IMR-90 (cell line): ENCODE data around the gene EP300. TPM values are rescaled to one million over a fixed set of nuclear protein-coding genes. Genes with fewer than 3 reads are reported as not detected.

Experiments used
- ATAC-seq: fragments of 200-7000 bp; cut with Tn5 transposase; 2 replicates; pipeline ENCODE4 v1.9.1; 2020; ENCODE audit warnings: low read depth, mild to moderate bottlenecking, moderate library complexity
- BruUV-seq: library from RNA; stranded (reverse); fragments of 400-500 nt; replicated peaks from 2 replicates; lab custom pipeline; 2021; lab: Mats Ljungman, UMichigan
- CTCF ChIA-PET: fragments of 300-600 bp; formaldehyde crosslinking; extraction: SDS; loops from one replicate; lab custom pipeline; 2021; ENCODE audit warnings: antibody characterized with exemption; lab: Yijun Ruan, JAX
- POLR2A ChIA-PET: fragments of 300-600 bp; sonication (Branson Sonifier 250); formaldehyde crosslinking; loops from one replicate; lab custom pipeline; 2022; ENCODE audit warnings: antibody characterized with exemption; ENCODE audit not compliant: unreplicated experiment; lab: Charles Lee
- DNase-seq: peaks from one replicate; pipeline ENCODE4 v3.0.0; 2013
- H2AFZ ChIP-seq: replicated peaks from 2 replicates; pipeline ENCODE3; 2013; ENCODE audit warnings: low read length, mild to moderate bottlenecking; ENCODE audit not compliant: poor library complexity
- H2AK5ac ChIP-seq: 2 replicates; pipeline ENCODE4 v1.6.1; 2013; ENCODE audit warnings: low read depth, low read length, inconsistent platforms
- H2AK9ac ChIP-seq: replicated peaks from 2 replicates; pipeline ENCODE3; 2013; ENCODE audit warnings: mild to moderate bottlenecking, low read depth, low read length, moderate library complexity; ENCODE audit not compliant: poor library complexity
- H2BK120ac ChIP-seq: 2 replicates; pipeline ENCODE4 v1.6.1; 2013; ENCODE audit warnings: low read depth, low read length, inconsistent platforms
- H2BK15ac ChIP-seq: 3 replicates; pipeline ENCODE4 v1.6.1; 2013; ENCODE audit warnings: low read depth, low read length, inconsistent platforms
- H2BK20ac ChIP-seq: 2 replicates; pipeline ENCODE4 v1.6.1; 2013; ENCODE audit warnings: low read depth, mild to moderate bottlenecking, inconsistent platforms, low read length, moderate library complexity
- H2BK5ac ChIP-seq: 2 replicates; pipeline ENCODE4 v1.6.1; 2013; ENCODE audit warnings: mild to moderate bottlenecking, low read depth, low read length, inconsistent platforms; ENCODE audit not compliant: poor library complexity, severe bottlenecking
- H3K14ac ChIP-seq: replicated peaks from 2 replicates; pipeline ENCODE4 v1.6.1; 2013; ENCODE audit warnings: low read depth, low read length, inconsistent platforms
- H3K18ac ChIP-seq: 2 replicates; pipeline ENCODE4 v1.6.1; 2013; ENCODE audit warnings: low read depth, low read length, control low read depth
- H3K23ac ChIP-seq: 2 replicates; pipeline ENCODE4 v1.6.1; 2013; ENCODE audit warnings: low read depth, low read length, inconsistent platforms
- H3K27ac ChIP-seq: 2 replicates; pipeline ENCODE4 v1.5.1; 2013; ENCODE audit warnings: mild to moderate bottlenecking, control low read depth, low read length; ENCODE audit not compliant: insufficient read depth
- H3K27me3 ChIP-seq: 2 replicates; pipeline ENCODE4 v1.6.1; 2013; ENCODE audit warnings: low read length; ENCODE audit not compliant: control insufficient read depth, insufficient read depth
- H3K36me3 ChIP-seq: 2 replicates; pipeline ENCODE4 v1.6.1; 2013; ENCODE audit warnings: low read length, mixed read lengths; ENCODE audit not compliant: control insufficient read depth, insufficient read depth
- H3K4ac ChIP-seq: 2 replicates; pipeline ENCODE4 v1.6.1; 2013; ENCODE audit warnings: low read depth, low read length, inconsistent platforms
- H3K4me1 ChIP-seq: 2 replicates; pipeline ENCODE4 v1.6.1; 2013; ENCODE audit warnings: low read length, mixed read lengths; ENCODE audit not compliant: control insufficient read depth, insufficient read depth
- H3K4me2 ChIP-seq: 2 replicates; pipeline ENCODE4 v1.6.1; 2013; ENCODE audit warnings: low read depth, mild to moderate bottlenecking, control low read depth, low read length, moderate library complexity
- H3K4me3 ChIP-seq: 2 replicates; pipeline ENCODE4 v1.5.1; 2013; ENCODE audit warnings: low read depth, mild to moderate bottlenecking, control low read depth, low read length, moderate library complexity; ENCODE audit not compliant: insufficient read depth
- H3K56ac ChIP-seq: 2 replicates; pipeline ENCODE4 v1.6.1; 2013; ENCODE audit warnings: low read length, inconsistent platforms; ENCODE audit not compliant: insufficient read depth; ENCODE audit errors: extremely low read depth
- H3K79me1 ChIP-seq, 2 experiments: 2 replicates each; pipeline ENCODE4 v1.6.1; 2013; ENCODE audit warnings: low read length in 2 of 2, inconsistent platforms in 1 of 2, low read depth in 1 of 2
- H3K9ac ChIP-seq: 2 replicates; pipeline ENCODE4 v1.6.1; 2013; ENCODE audit warnings: low read depth, low read length, control low read depth
- H3K9me1 ChIP-seq: 2 replicates; pipeline ENCODE4 v1.6.1; 2013; ENCODE audit warnings: low read length, inconsistent platforms; ENCODE audit not compliant: insufficient read depth
- H3K9me3 ChIP-seq: 2 replicates; pipeline ENCODE4 v1.6.1; 2013; ENCODE audit warnings: low read length; ENCODE audit not compliant: control insufficient read depth, insufficient read depth
- H4K20me1 ChIP-seq: 2 replicates; pipeline ENCODE4 v1.6.1; 2013; ENCODE audit warnings: low read length, inconsistent platforms; ENCODE audit not compliant: insufficient read depth
- H4K5ac ChIP-seq: 2 replicates; pipeline ENCODE4 v1.6.1; 2013; ENCODE audit warnings: mild to moderate bottlenecking, low read depth, low read length, control low read depth
- H4K8ac ChIP-seq, 2 experiments: 2 replicates each; pipeline ENCODE4 v1.6.1; 2013; ENCODE audit warnings: low read depth in 2 of 2, low read length in 2 of 2, control low read depth in 1 of 2, inconsistent platforms in 1 of 2
- H4K91ac ChIP-seq: 2 replicates; pipeline ENCODE4 v1.6.1; 2013; ENCODE audit warnings: low read depth, low read length, inconsistent platforms; ENCODE audit not compliant: insufficient read depth
- MXI1 ChIP-seq: IDR thresholded peaks from 2 replicates; pipeline ENCODE4 v1.6.1; 2012; ENCODE audit warnings: low read depth, mild to moderate bottlenecking, low read length, moderate library complexity, borderline replicate concordance
- WGBS, 2 experiments: methylation state at CpG; one replicate each; pipeline versions ENCODE4 v1.1.5 to v1.1.7; 2013; ENCODE audit warnings: missing lambda C conversion rate in 2 of 2; ENCODE audit not compliant: insufficient read length in 1 of 2; ENCODE audit errors: extremely low coverage in 2 of 2; 5-methylcytosine and 5-hydroxymethylcytosine counted together
- dilution Hi-C: fragments of 300-500 bp; cut with HindIII; formaldehyde crosslinking; loops from one replicate; pipeline ENCODE4 v1.14.3; 2018; ENCODE audit warnings: low sequenced_read_pairs; ENCODE audit not compliant: unreplicated experiment
- in situ Hi-C: fragments of 300-500 bp; cut with MboI; formaldehyde crosslinking; loops from 3 replicates; pipeline ENCODE4 v1.14.3; 2019; ENCODE audit warnings: low sequenced_read_pairs, inconsistent platforms, mixed read lengths
- intact Hi-C: fragments of 100-400 bp; cut with micrococcal nuclease; formaldehyde crosslinking; loops from 2 replicates; pipeline ENCODE4 v1.10.0; 2022
- polyA plus RNA-seq, 3 experiments: library from polyadenylated mRNA; depleted of rRNA; stranded (reverse); fragments of >200 nt; gene quantifications; 2 replicates each; pipeline ENCODE4 v1.2.3, GENCODE V29; 2012; ENCODE audit warnings: low replicate concordance in 1 of 3
- total RNA-seq: library from RNA; depleted of rRNA; stranded (reverse); fragments of >200 nt; gene quantifications from 2 replicates; pipeline ENCODE4 v1.2.3, GENCODE V29; 2012

EP300 gene
- total and polyA plus RNA-seq, 2 of the 4 experiments (the other 2 are of a cell fraction): 23.3 to 27.4 TPM

GRCh38 chr22:41074466-41074865 lies 17.9 kb upstream of the EP300 start:
- WGBS, 2 experiments: 89% methylated on average over 18 of the region's 22 CpGs; no CpG with 5 or more reads in 1 of the 2 experiments
- no peak for TF ChIP-seq MXI1
- no peak overlapping the region for H3K18ac ChIP-seq
- H3K27ac ChIP-seq: no peak overlapping the region
- no peak overlapping the region for H2BK5ac ChIP-seq
- no peak overlapping the region for H3K4me3 ChIP-seq
- no peaks in the 10 kb centered on the region for H3K36me3 ChIP-seq
- no peak overlapping the region for H2BK20ac ChIP-seq
- H3K9ac ChIP-seq: no peak overlapping the region
- no peak overlapping the region for H2AFZ ChIP-seq
- H2BK15ac ChIP-seq: no peak overlapping the region
- BruUV-seq: no TSS peak
- no peak overlapping the region for H2AK9ac ChIP-seq
- no peaks in the 10 kb centered on the region for H3K9me3 ChIP-seq
- no peak overlapping the region for H4K8ac ChIP-seq
- H4K20me1 ChIP-seq: no peaks in the 10 kb centered on the region
- dilution Hi-C loops (no loop called here), in situ Hi-C loops (no loop called here), intact Hi-C loops (no loop called here)
- H4K91ac ChIP-seq: no peak overlapping the region
- no peak overlapping the region for H2AK5ac ChIP-seq
- no peak overlapping the region for H3K4ac ChIP-seq
- DNase-seq (no peak), ATAC-seq (no peak)
- H3K56ac ChIP-seq: no peak overlapping the region
- H3K9me1 ChIP-seq: no peaks in the 10 kb centered on the region
- CTCF ChIA-PET: no interaction called here
- H3K4me2 ChIP-seq: no peak overlapping the region
- peaks cover 9% of the 10 kb centered on the region for H3K27me3 ChIP-seq
- no peaks in the 10 kb centered on the region for H3K79me1 ChIP-seq
- no peaks in the 10 kb centered on the region for H3K4me1 ChIP-seq
- no peak overlapping the region for H3K23ac ChIP-seq
- no peak overlapping the region for H2BK120ac ChIP-seq
- POLR2A ChIA-PET: no interaction called here
- no peak overlapping the region for H3K14ac ChIP-seq
- no peak overlapping the region for H4K5ac ChIP-seq
